ENCODE results near the gene SIX2.

DNA sequence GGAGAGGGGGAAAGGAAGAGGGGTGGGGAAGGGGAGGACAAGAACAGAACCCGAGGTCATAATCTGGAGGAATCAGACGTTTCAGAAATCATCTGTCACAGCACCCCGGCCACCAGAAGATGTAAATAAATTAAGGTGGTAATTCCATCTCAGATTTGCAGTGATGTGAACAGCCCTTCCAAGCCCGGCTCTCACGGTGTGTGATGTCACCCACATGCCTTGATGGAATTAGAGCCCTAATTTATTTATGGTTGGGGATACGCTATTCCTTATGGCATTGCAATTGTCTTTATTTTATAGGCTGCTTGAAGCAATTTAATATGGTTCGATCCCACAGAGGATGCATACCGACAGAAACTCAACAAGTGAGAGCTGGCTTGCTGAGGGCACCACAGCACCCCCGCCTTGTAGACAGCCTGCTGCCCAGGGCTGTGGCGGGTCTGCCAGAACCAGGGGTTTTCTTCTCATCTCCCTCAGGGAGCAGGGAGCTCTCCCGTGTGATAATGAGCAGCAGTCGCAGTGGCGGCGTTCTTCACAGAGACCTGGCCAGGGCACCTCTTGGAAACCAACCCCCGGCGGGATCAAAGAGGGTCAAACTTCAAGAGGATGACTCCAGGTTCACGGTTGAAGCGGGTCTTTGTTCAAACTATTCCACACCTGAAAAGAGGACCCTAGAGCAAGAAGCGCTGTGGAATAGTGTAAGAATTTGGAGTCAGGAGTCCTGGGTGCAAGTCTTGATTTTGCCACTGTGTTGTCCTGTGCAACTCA, 40.5 kb upstream of the SIX2 start:
- TF ChIP-seq, protein P1, sequence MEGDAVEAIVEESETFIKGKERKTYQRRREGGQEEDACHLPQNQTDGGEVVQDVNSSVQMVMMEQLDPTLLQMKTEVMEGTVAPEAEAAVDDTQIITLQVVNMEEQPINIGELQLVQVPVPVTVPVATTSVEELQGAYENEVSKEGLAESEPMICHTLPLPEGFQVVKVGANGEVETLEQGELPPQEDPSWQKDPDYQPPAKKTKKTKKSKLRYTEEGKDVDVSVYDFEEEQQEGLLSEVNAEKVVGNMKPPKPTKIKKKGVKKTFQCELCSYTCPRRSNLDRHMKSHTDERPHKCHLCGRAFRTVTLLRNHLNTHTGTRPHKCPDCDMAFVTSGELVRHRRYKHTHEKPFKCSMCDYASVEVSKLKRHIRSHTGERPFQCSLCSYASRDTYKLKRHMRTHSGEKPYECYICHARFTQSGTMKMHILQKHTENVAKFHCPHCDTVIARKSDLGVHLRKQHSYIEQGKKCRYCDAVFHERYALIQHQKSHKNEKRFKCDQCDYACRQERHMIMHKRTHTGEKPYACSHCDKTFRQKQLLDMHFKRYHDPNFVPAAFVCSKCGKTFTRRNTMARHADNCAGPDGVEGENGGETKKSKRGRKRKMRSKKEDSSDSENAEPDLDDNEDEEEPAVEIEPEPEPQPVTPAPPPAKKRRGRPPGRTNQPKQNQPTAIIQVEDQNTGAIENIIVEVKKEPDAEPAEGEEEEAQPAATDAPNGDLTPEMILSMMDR (IDR thresholded peaks at IDR 0.05) = no peak
- no peak for TF ChIP-seq EZH2phosphoT487 (IDR thresholded peaks at IDR 0.05)

All from neural progenitor cell (in vitro differentiated cells).